Measurements from ENCODE around the gene PRPSAP2.

The PRPSAP2 gene

DNA sequence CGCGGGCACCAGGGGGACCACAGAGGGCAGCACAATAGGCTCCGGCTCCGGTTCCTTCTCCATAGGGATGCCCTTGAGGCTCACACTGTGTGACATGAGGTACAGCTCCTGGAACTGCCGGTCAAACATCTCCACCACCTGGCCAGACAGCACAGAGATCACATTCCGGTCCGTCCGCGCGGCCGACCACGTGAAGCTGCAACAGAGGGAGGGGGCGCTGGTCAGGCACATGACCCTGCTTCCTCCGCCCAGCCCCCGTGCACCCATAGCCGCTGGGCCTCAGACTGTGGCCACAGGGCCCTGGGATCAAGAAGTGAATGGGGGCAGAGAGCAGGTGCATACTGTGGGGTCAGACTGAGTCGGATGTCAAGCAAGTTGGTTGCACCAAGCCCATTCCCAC lies 120.7 kb downstream of the PRPSAP2 start:
- H3K27ac ChIP-seq (ENCODE audit: low read length) = no peak overlapping the region
- no peaks in the 10 kb centered on the region for H4K20me1 ChIP-seq (ENCODE audit: insufficient read depth, low read length)
- H3K4me2 ChIP-seq (ENCODE audit: low read length) = no peak overlapping the region
- no peaks in the 10 kb centered on the region for H3K9me3 ChIP-seq (ENCODE audit: insufficient read depth, low read length)
- no peaks in the 10 kb centered on the region for H3K36me3 ChIP-seq (replicated peaks; ENCODE audit: low read depth, low read length)
- TF ChIP-seq, protein P1, sequence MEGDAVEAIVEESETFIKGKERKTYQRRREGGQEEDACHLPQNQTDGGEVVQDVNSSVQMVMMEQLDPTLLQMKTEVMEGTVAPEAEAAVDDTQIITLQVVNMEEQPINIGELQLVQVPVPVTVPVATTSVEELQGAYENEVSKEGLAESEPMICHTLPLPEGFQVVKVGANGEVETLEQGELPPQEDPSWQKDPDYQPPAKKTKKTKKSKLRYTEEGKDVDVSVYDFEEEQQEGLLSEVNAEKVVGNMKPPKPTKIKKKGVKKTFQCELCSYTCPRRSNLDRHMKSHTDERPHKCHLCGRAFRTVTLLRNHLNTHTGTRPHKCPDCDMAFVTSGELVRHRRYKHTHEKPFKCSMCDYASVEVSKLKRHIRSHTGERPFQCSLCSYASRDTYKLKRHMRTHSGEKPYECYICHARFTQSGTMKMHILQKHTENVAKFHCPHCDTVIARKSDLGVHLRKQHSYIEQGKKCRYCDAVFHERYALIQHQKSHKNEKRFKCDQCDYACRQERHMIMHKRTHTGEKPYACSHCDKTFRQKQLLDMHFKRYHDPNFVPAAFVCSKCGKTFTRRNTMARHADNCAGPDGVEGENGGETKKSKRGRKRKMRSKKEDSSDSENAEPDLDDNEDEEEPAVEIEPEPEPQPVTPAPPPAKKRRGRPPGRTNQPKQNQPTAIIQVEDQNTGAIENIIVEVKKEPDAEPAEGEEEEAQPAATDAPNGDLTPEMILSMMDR (IDR thresholded peaks at IDR 0.05; ENCODE audit: low read depth, low read length) = no peak
- no peak for TF ChIP-seq EZH2phosphoT487 (IDR thresholded peaks at IDR 0.05; ENCODE audit: low read depth)
- H3K9ac ChIP-seq (ENCODE audit: low read length) = no peak overlapping the region
- no peaks in the 10 kb centered on the region for H3K27me3 ChIP-seq (ENCODE audit: low read depth, low read length)
- no peaks in the 10 kb centered on the region for H3K79me2 ChIP-seq (ENCODE audit: low read length)
- no peak overlapping the region for H2AFZ ChIP-seq (ENCODE audit: low read depth, low read length)
- no peaks in the 10 kb centered on the region for H3K4me1 ChIP-seq (ENCODE audit: low read length)
- H3K4me3 ChIP-seq (ENCODE audit: low read length) = no peak overlapping the region

Measured in OCI-LY3 (cell line).